SHP77 (cell line): ENCODE data around the gene TMSB4X.
"Not testable (repeated sequence)": the region's sequence is repeated elsewhere in the genome, so short reads cannot be mapped to it uniquely, and the experiment has no call there.

Experiments used
- DNase-seq, 2 experiments: peaks; one replicate each; lab custom pipeline; 2025; lab: John Stamatoyannopoulos, UW

TMSB4X gene

DNA sequence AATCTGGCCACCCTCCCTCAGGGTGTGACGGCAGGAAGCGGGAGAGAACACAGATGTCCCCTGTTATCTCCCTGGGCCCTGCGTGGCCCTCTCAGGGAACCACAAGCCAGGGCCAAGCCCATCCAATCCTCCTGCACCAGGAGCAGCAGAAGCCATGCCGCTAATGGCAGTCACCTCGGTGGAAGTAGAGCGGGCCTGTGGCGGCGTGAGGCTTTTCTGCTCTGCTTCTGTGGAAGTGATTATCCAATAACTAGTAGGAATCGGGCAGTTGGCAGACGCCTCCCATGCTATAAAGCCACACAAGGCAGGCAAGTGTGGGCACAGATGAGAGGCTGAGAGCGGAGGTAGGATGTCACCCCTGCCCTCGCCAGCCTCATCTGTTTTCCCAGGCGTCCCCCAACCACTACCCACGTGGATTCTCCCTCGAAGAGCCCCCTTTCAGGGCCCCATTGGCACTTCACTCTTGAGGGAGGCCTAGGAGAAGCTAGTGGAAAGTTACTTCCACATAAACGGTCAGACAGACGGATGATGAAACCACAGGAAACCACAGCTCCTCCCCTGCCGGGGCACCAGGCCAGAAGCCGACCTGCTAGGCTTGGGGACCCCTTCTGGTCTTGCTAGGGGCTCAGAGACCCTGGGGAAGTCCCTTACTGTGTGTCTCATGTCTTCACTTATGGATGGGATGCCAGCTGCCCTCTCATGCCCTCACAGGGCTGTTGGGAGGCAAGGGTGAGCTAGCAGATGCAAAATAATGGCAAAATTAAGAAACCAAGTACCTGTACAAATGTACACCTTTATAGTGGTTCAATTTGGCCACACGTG, 18.8 kb upstream of the TMSB4X start:
- peak; percentile 29 to 50 for DNase-seq

DNA sequence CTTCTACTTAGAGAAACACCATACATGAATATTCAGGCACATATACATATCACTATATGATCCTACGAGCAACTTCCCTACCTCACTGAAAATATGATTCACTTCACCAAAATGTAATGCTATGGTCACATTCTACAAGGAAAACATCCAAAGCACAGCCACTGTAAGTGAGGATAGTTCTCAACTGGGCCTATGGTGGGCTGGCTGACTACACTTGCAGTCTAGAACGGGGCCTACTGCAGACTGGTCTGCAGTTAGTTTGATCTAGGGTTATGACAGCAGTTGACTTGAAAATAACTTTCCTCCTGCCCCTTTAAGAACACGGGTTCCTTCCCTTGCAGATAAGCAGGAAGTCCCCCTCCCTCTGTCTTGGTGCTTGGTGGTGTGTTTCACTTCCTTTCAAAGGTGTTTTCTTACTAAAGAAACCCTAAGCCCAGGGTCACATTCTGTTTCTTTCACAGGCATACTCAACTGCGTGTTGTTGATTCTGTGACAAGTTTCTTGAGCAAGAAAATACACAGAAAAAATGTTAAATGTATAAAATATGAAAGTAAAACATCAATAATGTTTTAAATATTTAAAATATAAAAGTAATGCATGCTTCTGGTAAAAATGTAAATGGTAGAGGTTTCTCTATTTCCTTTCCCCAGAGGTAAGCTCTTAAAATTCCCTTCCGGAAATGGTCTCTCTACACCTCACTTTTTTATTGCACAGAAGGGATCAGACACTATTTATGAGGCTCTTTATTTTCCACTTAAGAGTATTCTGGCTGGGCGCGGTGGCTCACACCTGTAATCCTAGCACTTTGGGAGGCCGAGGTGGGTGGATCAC, 18.0 kb upstream of the TMSB4X start:
- no peak for DNase-seq

DNA sequence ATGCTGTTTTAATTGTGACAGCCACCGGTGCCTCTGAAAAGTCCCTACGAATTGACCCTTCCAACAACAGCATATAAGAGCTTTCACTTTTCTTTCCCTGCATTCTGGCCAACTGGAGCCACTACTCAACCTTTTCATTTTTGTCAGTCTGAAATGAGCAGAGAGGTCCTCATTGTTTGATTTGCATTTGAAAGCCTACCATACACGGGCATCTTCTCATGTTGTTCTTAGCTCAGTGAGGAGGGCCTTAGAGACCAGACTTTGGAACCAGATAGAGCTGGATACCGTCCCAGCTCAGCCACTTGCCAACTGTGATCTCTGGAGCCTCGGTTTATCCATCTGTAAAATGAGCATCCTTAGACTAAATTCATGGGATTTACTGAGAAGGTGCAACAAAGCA, 16.9 kb upstream of the TMSB4X start:
- DNase-seq: no peak

DNA sequence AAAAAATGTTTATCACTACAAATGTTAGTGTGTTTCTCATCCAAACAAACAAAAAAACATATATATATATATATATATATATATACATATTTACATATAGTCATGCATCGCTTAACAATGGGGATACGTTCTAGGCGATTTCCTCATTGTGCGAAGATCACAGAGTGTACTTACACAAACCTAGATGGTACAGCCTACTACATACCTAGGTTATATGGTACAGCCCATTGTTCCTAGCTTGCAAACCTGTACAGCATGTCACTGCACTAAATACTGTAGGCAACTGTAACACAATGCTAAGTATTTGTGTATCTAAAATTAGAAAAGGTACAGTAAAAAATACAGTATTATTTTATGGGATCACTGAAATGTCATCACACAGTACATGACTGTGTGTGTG, 16.4 kb upstream of the TMSB4X start:
- no peak for DNase-seq

DNA sequence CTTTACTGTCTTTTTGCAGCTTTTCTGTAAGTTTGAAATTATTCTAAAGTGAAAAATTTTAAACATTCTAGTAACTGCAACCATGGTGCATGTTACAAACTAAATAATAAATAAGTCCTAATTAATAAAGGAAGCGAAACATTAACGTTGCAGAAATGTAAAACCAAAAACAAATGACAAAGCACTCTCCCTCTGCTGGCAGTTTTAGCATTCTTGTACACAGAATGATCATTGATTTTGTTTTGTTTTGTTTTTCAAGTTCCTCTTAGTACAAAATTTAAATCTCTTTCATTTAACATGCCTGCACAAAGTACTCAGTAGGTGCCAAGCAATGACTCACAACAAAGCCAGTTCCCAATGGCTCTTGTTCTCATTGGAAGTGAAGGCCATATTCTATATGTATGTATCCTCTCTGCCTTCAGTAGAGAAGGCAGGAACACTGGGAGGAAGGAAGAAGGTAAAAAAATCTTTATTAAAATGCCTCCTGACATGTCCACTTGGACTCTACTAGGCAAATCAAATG, 13.7 kb upstream of the TMSB4X start:
- no peak for DNase-seq

DNA sequence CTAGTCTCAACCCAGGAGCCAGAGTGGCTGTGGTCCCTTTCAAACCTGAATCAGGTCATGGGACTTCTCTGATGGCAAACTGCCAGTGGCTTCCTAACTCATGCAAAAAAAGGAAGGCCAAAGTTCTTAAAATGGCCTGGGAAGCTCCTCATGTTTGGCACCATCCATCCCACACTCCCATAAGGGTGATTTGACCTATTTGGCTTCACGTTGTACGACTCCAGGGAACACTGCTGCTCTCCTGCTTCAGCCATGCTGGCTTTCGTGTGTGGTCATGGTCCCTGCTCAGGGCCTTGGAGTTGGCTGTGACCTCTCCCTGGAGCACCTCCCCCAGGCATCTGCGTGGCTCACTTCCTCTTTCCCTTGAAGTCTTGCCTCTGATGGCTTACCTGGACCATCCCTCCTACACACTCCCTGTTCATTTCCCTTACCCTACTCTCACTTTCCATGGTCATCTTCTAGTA, 12.8 kb upstream of the TMSB4X start:
- DNase-seq: no peak

DNA sequence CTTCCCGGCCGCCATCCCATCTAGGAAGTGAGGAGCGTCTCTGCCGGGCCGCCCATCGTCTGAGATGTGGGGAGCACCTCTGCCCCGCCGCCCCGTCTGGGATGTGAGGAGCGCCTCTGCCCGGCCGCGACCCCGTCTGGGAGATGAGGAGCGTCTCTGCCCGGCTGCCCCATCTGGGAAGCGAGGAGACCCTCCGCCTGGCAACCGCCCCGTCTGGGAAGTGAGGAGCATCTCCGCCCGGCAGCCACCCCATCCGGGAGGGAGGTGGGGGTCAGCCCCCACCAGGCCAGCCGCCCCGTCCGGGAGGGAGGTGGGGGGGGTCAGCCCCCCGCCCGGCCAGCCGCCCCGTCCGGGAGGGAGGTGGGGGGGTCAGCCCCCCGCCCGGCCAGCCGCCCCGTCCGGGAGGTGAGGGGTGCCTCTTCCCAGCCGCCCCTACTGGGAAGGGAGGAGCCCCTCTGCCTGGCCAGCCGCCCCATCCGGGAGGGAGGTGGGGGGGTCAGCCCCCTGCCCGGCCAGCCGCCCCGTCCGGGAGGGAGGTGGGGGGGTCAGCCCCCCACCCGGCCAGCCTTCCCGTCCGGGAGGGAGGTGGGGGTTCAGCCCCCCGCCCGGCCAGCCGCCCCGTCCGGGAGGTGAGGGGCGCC, 11.6 kb upstream of the TMSB4X start:
- DNase-seq: not testable (repeated sequence)

DNA sequence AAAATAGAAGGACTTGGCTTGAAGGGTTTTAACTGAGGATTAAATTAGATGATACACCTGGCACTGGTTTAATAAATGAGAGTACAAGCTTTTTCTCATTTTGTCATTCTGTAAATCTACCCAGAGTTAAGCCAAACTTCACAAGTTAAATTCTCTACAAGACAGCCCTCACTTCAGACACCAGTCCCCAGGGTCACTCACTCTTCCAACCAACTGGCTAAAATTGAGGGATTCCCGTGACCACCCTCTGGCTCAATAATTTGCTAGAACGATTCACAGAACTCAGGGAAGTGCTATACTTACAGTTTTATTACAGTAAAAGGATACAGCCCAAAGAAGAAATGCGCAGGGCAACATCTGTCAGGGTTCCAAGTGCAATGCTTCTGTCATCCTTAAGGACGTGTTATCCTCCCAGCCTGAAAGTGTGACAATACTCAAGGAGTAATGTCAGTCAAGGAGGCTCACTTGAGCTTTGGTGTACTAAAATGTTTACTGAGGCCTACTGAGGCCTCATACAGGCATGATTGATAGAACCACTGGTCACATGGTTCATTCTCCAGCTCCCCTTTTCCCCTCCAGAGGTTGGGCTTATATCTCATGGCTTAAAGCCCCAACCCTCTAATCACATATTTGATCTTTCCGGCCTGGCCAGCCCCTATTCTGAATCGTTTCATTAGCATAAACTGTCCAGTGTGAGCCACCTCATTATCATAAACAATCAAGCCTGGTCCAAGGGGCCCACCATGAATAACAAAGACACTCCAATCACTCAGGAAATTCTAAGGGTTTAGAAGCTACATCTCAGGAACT, 9.6 kb upstream of the TMSB4X start:
- DNase-seq: no peak

DNA sequence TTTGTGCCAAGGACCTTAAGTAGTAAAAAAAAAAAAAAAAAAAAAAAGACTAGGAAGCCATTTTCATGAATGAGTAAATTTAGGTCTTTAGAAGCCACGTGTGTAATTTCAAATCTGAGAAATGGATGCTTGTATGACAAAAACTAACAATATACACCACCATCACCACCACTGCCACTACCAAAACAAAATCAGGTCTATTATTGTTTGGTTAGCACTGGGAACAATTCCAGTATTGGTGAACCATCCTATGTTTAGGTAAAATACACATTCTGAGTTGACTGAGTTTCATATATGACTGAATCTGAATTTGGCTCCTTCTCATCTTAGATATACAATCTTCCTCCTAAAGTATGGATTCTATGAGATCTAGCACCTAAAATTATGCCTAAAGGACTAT, 8.8 kb upstream of the TMSB4X start:
- no peak for DNase-seq

DNA sequence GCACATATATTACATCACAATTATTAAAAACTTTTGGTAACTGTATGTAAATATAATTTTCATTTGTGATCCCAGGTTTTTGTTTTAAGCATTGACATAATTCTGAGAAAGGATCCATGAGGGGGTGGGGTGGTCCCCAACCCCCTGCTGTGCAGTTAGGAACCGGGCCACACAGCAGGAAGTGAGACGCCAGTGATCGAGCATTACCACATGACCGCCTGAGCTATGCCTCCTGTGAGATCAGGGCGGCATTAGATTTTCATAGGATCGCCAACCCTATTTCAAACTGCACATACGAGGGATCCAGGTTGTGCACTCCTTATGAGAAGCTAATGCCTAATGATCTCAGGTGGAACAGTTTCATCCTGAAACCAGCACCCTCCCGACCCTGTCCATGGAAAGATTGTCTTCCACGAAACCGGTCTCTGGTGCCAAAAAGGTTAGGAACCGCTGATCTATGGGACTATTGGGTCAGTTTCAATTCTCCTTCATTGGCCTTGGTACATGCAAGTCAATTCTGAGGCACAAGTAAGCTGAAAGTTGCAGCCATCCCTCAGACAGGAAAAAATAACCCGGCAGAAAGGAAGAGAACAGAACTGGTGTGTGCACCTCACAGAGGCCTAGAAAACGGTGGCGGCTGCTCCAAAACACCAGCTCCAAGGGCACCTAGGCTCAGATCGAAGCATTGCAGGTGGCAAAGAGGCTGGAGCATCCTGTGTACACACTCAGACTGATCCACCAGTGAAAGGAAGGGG, 7.0 kb upstream of the TMSB4X start:
- DNase-seq: no peak

DNA sequence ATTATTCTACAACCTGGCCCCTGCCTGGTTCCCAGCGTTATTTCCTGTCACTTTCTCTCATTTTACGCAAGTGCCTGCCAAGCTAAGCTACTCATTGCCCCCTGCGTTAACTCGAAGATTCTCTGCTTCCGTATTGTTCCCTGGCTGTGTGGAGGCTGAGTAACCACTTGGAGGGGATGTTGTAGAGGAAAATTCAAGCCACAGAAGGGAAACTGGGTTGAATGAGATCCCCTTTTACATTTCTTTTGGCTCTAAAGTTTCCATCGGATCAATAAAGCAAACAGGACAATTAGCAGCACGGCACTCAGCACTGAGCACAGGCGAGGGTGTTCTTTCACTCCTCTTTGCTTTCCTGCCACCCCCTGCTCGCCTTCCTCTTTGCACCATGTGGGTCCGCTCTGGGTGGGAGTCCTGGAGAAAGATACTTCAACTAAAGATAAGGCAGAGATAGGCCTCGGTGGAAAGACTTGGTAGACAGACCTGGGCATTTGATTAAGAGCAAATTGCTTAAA, 4.2 kb upstream of the TMSB4X start:
- DNase-seq: peak; percentile 31 to 45

DNA sequence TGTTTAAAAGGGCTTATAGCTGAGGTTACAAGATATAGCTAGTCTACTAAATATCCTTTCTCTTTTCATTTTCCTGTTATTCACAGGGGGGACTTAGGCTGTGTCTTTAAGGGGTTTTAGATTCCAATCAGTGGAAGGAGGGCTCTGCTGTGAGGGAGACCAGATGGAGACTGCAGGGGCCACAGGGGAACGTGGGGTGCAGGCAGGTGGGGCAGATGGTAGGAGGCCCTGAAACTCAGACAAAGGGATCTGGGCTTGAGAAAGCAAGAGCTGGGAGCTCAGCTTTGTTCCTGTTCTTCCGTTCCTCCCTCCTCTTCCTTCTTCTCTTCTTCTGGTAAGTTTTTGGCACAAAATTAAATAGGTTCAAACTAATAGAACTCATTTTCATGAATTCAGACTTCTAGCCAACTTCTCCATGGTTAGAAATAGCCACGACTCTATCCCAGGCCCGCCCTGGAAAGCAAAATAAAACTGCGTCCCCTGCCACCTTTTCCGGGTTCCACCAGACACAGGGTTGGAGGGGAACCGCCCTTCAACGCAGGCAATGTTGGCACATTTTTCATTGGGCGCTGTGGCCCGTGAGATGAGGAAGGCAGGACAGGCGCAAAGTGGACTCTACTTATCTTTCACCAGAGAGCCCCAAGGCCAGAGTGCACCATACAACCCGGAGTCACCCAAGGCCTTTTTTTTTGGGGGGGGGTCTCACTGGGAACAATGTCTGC, 3.5 kb upstream of the TMSB4X start:
- DNase-seq: peak; percentile 10 to 48

DNA sequence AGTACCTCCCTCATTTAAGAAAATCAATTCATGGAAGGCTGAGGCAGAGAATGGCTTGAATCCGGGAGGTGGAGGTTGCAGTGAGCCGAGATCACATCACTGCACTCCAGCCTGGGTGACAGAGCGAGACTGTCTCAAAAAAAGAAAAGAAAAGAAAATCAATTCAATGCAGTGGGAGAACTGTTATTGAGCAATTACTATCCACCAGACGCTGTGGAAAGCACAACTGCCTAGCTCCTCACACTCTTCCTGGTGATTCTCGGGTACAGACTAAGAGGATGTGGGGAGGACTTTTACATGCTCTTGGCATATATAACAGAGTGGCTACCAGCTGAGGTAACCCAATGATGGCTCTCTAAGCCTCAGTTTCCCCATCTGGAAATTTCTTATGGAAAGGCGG, 2.7 kb upstream of the TMSB4X start:
- no peak for DNase-seq

DNA sequence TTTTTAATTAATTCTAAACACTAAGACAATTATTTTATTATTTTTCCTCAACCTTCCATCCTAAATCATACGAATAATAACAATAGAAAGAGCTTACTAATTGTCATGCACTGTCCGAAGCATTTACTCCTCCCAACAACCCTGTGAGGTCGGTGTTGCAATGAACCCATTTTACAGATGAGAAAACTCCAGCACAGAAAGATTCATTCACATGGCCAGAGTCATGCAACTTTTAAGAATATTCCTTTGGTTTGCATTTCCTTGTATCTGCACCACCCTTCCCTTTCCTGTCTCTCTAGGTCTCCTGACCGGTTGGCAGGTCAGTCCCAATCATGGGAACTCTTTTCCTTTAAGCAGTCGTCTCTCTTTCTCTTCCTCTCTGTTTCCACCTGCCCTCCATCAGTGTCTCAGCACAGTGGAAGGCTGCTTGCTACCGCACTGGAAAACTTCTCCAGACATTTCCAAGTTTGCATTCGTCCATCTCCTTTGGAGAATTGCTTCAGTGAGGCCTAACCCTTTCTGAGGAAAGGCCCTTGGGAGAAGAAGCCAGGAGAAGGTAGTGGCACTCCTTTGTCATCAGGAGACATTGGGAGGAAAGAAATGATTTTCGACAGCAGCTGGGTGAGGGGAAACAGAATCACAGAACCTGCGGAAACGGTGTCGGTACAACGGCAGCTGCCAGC, 1.9 kb upstream of the TMSB4X start:
- DNase-seq: no peak

DNA sequence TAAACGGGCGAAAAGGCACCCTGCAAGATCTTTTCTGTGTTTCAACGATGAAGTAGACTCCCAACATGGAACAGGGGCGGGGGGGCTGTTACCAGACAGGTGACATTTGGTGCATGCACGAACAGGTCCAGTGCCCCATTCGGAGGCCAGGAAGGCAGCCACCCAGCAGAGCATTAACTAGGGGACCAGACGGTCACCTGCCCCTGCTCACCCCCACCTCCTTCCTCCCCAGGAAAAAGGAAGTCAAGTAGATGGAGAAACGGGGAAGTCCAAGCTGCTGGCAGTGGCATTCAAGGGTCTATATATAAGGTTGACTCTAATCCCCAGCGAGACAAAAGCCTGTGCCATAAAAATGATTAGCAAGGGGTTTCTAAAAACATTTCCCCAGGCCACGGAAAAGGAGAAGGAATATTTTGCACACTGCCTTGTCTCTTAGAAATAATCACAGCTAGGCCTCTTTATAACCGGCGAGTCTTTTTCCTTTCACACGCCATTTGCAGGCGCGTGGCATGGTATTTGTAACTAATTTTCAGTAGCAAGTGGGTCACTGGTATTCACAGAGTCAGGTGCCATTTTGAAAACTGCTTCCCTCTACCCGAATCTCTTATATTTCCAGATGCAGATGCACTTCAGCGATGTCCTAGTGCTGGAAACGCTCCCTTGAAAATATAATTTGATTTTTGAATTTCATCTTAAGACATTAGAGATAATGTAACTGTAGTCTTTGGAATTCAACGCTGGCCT, 1.2 kb upstream of the TMSB4X start:
- peak; percentile 39 to 66 for DNase-seq

DNA sequence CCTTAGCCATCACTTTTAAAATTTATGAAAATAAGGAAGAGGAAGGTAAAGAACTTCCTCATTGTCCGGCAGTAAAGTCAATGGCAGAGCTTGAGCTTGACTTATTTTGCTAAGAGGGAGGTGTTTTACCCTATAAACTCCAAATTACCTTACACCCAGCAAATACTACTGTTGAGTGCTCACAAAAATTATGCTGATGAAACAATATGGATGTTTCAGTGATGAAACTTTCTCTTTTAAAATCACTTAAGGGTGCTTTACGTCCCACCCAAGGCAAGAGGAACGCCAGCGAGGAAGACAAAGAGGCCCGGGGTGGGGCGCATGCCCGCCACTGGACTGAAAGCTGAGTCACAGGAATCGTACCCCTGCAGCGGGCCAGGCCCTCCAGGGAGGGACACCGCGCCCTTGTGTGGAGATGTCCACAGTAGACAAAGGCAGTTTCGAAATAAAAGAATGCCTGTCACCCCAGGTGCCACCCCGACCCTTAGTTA, 560 bp upstream of the TMSB4X start:
- DNase-seq: peak in 1 of 2 experiments; percentile 17

DNA sequence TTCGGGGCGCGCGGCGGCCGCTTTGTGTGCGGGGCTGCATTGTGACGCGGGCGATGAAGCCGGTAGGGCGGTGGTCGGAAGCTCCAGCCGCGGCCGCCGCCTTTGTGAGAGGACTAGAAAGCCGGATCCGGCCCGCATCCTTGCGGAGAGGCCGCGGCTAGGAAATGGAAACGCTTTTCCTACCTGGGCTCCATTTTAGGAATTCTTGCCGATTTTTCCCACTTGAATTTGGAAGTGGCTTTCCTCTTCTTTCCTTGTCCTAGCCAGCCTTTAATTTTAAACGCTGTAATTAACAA, 708 bp downstream of the TMSB4X start:
- DNase-seq: no peak

DNA sequence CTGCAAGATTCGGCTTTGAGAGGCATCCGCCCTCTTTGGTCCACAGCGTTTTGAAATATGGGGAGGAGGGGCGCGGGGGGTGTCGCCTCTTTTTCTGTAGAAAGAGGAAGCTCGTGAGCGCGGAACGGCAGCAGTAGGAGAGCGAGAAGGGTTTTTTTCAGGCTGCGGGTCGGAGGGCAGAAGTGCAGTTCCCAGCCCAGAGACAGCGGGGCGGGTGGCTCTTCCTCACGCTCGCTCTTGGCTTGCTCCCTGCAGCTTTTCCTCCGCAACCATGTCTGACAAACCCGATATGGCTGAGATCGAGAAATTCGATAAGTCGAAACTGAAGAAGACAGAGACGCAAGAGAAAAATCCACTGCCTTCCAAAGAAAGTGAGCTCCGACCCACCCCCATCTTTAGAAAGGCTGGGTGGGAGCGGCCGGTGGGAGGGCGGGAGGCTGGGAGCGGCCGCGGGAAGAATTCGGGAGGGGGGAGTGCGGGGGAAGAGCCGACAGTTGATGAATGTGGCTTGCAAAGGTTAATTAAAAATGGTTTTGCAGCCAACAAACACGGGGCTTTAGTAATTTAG, 1.2 kb downstream of the TMSB4X start:
- DNase-seq: peak in 1 of 2 experiments; percentile 38
